ENCODE measurements around the gene ABCA4. TPM values are rescaled to one million over a fixed set of nuclear protein-coding genes. Genes with fewer than 3 reads are reported as not detected.

ABCA4 gene
- total and polyA plus RNA-seq, 7 donors = 0.14 to 1.1 (median 0.16) TPM; not detected in 2

- Histone ChIP-seq H3K36me3 (no peaks in the 10 kb centered on the region), H3K4me1 (peaks cover 0 to 10% (median 0%) of the 10 kb centered on the region in 4 donors), H3K4me3 (no peak overlapping the region), H3K9me3 (no peaks in the 10 kb centered on the region), H3K27ac (peak overlapping the region in 1 of 4 donors; percentile 60), H3K27me3 (peaks cover 0 to 6% (median 0%) of the 10 kb centered on the region in 3 donors)
- no peak for DNase-seq
- TF ChIP-seq POLR2AphosphoS5 (IDR thresholded peaks at IDR 0.05) (no peak), CTCF (IDR thresholded peaks at IDR 0.05) (no peak), POLR2A (IDR thresholded peaks at IDR 0.05) (no peak), EP300 (IDR thresholded peaks at IDR 0.05) (no peak)
- intact Hi-C loops (cut with DNase I) = no loop called here
- WGBS, 2 donors = 66 to 80% methylated on average over 3 of the region's 3 CpGs
Observed at GRCh38 chr1:94038511-94038910, 82.4 kb downstream of the ABCA4 start.

DNA sequence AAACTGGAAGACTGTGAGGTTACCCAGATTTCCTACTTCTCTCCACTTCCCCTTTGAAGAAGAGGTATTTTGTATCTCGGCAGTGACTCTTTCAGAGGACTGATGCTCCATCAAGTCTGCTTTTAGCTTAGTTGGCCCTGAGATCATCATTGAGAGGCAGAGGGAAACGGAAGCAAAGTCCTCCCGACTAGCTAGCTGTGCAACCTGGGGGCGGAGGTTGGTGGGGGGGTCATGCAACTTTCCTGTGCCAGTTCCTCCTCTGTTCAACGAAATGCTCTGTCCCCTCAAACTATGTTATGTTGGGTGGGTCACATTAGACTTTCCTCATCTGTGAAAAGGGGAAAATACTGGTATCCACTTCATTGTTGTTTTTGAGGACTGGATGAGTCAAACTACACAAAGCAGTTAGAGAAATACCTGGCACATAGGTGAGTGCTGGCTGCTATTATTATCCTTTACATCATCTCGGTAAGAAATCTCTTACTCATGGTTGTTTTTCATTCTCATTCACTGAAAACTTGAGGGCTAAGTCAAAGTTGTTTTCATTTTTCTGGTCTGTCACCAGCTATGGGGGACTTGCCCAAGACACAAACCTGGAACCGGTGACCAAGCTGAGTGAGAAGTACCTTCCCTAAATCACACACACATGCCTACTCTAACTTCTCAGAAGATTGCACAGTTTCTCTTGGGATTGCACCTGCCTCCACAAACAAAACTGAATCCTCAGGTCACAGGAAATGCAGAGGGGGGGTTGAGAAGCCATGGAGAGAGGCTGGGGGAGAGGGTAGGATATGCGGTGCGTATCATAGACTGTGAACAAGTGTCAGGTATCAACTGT, 83.3 kb downstream of the ABCA4 start:
- Histone ChIP-seq H3K27me3 (peaks cover 0 to 6% (median 0%) of the 10 kb centered on the region in 3 donors), H3K4me1 (peaks cover 0 to 10% (median 0%) of the 10 kb centered on the region in 4 donors), H3K27ac (peak overlapping the region in 2 of 4 donors; percentile 21 to 60), H3K4me3 (no peak overlapping the region), H3K9me3 (no peaks in the 10 kb centered on the region), H3K36me3 (no peaks in the 10 kb centered on the region)
- no peak for DNase-seq
- intact Hi-C loops (cut with DNase I) = no loop called here
- WGBS, 2 donors = 65 to 80% methylated on average over 9 of the region's 9 CpGs
- no peak for TF ChIP-seq CTCF (IDR thresholded peaks at IDR 0.05)
- TF ChIP-seq POLR2AphosphoS5 (IDR thresholded peaks at IDR 0.05) = no peak

- peak overlapping the region in 2 of 4 donors; percentile 21 to 33 for H3K27ac ChIP-seq
- no peak for DNase-seq
- H3K4me3 ChIP-seq = no peak overlapping the region
- H3K9me3 ChIP-seq = no peaks in the 10 kb centered on the region
- intact Hi-C loops (cut with DNase I) = no loop called here
- H3K27me3 ChIP-seq = peaks cover 0 to 6% (median 0%) of the 10 kb centered on the region in 3 donors
- peaks cover 0 to 10% (median 0%) of the 10 kb centered on the region in 4 donors for H3K4me1 ChIP-seq
- TF ChIP-seq POLR2AphosphoS5 (IDR thresholded peaks at IDR 0.05) (no peak), EP300 (IDR thresholded peaks at IDR 0.05) (no peak), POLR2A (IDR thresholded peaks at IDR 0.05) (no peak), CTCF (IDR thresholded peaks at IDR 0.05) (no peak)
- 61 to 81% methylated on average over 6 of the region's 6 CpGs for WGBS, 2 donors
- H3K36me3 ChIP-seq = no peaks in the 10 kb centered on the region
Observed at GRCh38 chr1:94036730-94037129, 84.2 kb downstream of the ABCA4 start.

DNA sequence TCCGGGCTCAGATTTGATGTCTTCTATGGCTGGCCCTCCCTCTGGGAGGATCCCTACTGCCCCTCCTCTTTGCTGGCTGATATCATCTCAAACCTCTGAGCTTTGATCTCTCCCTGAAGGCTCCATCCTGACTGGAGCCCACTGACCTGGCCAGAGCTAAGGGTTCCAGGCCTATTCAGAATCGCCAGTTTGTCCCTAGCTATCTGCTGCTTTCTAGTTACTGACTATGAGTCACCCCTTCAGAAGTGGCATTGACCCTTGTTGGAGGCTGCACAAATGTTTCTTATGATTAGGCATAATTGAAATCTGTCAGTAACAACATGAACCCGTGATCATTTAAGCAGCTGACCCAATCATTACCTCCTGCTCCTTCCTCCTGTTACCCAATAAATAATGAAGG, 87.1 kb downstream of the ABCA4 start:
- Histone ChIP-seq H3K4me3 (no peak overlapping the region), H3K4me1 (no peaks in the 10 kb centered on the region), H3K36me3 (no peaks in the 10 kb centered on the region), H3K27ac (no peak overlapping the region), H3K9me3 (no peaks in the 10 kb centered on the region), H3K27me3 (peaks cover 0 to 6% (median 0%) of the 10 kb centered on the region in 3 donors)
- TF ChIP-seq POLR2AphosphoS5 (IDR thresholded peaks at IDR 0.05) = no peak
- no peak for TF ChIP-seq POLR2A (IDR thresholded peaks at IDR 0.05)
- no peak for TF ChIP-seq EP300 (IDR thresholded peaks at IDR 0.05)
- TF ChIP-seq CTCF (IDR thresholded peaks at IDR 0.05) = no peak
- no peak for DNase-seq
- 60 to 75% methylated on average over 3 of the region's 3 CpGs for WGBS, 2 donors
- intact Hi-C loops (cut with DNase I) = no loop called here
